ENCODE data around the gene CDC26.
A peak's percentile ranks its signal among the peaks of the same experiment; 100 is the strongest.

CDC26 gene

DNA sequence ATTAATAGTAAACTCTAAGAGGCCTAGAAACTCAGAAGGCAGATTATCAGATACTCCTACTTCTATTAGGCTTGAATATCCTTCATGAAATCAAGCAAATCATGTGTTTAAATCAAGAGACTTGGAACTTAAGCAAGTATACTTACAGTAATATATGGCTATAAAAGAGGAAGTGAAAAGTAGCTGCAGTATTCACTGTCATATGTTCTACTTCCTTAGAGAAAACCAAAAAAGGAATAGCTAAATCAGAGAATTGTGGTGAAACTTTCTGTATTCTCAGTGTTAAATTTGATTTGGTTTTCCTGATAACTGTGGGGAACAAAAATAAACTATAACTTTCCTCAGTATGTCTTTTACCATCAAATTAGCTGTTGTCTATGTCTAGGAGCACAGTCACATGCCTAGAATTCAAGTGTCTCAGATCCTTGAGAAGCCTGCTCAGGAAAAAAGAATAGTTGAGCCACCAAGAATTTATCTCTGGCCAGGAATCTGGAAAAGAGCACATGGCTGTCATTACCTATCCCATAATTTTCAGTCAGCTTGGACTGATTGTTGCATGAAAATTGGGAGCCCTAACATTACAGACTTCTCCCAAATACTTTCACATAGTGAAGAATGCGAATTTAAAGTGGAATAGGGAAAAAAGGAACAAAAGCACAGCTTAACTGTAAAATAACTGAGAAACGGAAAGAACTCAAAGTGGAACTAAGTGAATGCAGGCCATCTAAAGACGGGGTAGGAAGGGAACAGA is 56.0 kb downstream of the CDC26 start:
- H3K4me2 ChIP-seq (ENCODE audit: low read length) = peak overlapping the region; percentile 94
- no peaks in the 10 kb centered on the region for H3K9me3 ChIP-seq (replicated peaks; ENCODE audit: low read length)
- H3K27me3 ChIP-seq (ENCODE audit: control insufficient read depth, insufficient read depth, low read length) = no peaks in the 10 kb centered on the region
- H3K4me3 ChIP-seq (ENCODE audit: low read length) = peak overlapping the region; percentile 91
- no peaks in the 10 kb centered on the region for H3K36me3 ChIP-seq (ENCODE audit: insufficient read depth, low read length)
- H3K9ac ChIP-seq (ENCODE audit: low read depth, low read length) = no peak overlapping the region
- peaks cover 24% of the 10 kb centered on the region for H3K4me1 ChIP-seq (ENCODE audit: control insufficient read depth, insufficient read depth, low read length)

Measured in skeletal muscle satellite cell (primary cell).